Cardiac muscle cell (in vitro differentiated cells and primary cell): ENCODE data around the gene NR3C2. TPM values are rescaled to one million over a fixed set of nuclear protein-coding genes. Genes with fewer than 3 reads are reported as not detected.
A peak's percentile ranks its signal among the peaks of the same experiment; 100 is the strongest.
"Not testable (repeated sequence)": the region's sequence is repeated elsewhere in the genome, so short reads cannot be mapped to it uniquely, and the experiment has no call there.

Experiments used
- DNase-seq, 2 donors: peaks; one replicate each; pipeline versions ENCODE4 v3.0.0 to v3.0.0-alpha.2; 2010 to 2017; ENCODE audit warnings: low read depth in 1 of 2, low spot score in 1 of 2
- H3K27ac ChIP-seq: fragments of 200-600 bp; sonication (generic); 2 replicates; pipeline ENCODE4 v1.5.1; 2016
- H3K27me3 ChIP-seq: fragments of 200-600 bp; sonication (generic); 2 replicates; pipeline ENCODE4 v1.6.0; 2016; ENCODE audit warnings: control low read depth
- H3K36me3 ChIP-seq: fragments of 200-600 bp; sonication (generic); 2 replicates; pipeline ENCODE4 v1.5.1; 2016; ENCODE audit warnings: control low read depth
- H3K4me1 ChIP-seq: fragments of 200-600 bp; sonication (generic); 2 replicates; pipeline ENCODE4 v1.8.1; 2017; ENCODE audit warnings: low read depth, mild to moderate bottlenecking, mixed run types
- H3K4me3 ChIP-seq: fragments of 200-600 bp; sonication (generic); 2 replicates; pipeline ENCODE4 v1.5.1; 2016; ENCODE audit warnings: mild to moderate bottlenecking
- H3K9me3 ChIP-seq: fragments of 200-600 bp; sonication (generic); 2 replicates; pipeline ENCODE4 v1.5.1; 2017; ENCODE audit warnings: low read depth, mild to moderate bottlenecking, control low read depth
- CTCF ChIP-seq: IDR thresholded peaks from 2 replicates; pipeline ENCODE4 v1.5.1; 2012; ENCODE audit warnings: low read depth, mild to moderate bottlenecking, low read length
- polyA plus RNA-seq: library from polyadenylated mRNA; unstranded; fragments of >200 nt; fragmentation: Nextera tagmentation; extraction: Ambion mirVana; gene quantifications from 2 replicates; pipeline ENCODE4 v1.2.1, GENCODE V29; 2016
- total RNA-seq: library from RNA; depleted of rRNA; stranded (reverse); fragments of >200 nt; gene quantifications from 2 replicates; pipeline ENCODE4 v1.2.3, GENCODE V29; 2016

NR3C2 gene
- total and polyA plus RNA-seq, 2 experiments from 2014 or later, result 0.43 to 2.5 TPM

GRCh38 chr4:148089624-148090023, 352.6 kb downstream of the NR3C2 start:
- Histone ChIP-seq H3K27ac (no peak overlapping the region), H3K27me3 (no peaks in the 10 kb centered on the region), H3K4me1 (no peaks in the 10 kb centered on the region), H3K4me3 (no peak overlapping the region), H3K9me3 (no peaks in the 10 kb centered on the region), H3K36me3 (no peaks in the 10 kb centered on the region)
- no peak for TF ChIP-seq CTCF
- no peak for DNase-seq

DNA sequence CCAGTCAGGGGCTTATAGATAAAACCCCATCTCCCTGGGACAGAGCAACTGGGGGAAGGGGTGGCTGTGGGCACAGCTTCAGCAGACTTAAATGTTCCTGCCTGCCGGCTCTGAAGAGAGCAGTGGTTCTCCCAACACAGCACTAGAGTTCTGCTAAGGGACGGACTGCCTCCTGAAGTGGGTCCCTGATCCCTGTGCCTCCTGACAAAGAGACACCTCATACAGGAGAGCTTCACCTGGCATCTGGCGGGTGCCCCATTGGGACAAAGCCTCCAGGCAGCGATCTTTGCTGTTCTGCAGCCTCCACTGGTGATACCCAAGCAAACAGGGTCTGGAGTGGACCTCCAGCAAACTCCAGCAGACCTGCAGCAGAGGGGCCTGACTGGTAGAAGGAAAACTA, 359.1 kb downstream of the NR3C2 start:
- not testable (repeated sequence) for H3K27me3 ChIP-seq, H3K27ac ChIP-seq, H3K36me3 ChIP-seq

DNA sequence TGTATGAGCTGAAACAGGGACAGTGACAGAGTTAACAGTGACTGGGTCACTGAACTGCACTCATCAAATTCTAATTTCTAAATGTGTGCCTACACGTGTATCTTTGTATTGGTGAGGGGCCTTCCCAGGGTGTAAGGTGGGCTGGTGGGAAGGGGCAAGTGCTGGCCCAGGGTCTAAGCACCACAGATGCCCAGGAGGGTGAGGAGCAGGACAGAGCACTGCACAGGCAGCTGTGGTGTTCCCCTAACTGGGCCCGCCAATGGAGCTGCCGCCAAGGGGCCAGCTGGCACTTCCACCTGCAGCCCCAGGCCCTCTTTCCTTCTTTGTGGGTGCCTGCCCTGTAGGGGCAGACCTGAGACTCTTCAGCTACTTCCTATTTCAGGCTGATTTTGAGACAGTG, 360.5 kb downstream of the NR3C2 start:
- Histone ChIP-seq H3K27me3 (no peaks in the 10 kb centered on the region), H3K9me3 (no peaks in the 10 kb centered on the region), H3K27ac (no peak overlapping the region), H3K36me3 (no peaks in the 10 kb centered on the region), H3K4me1 (no peaks in the 10 kb centered on the region), H3K4me3 (no peak overlapping the region)
- TF ChIP-seq CTCF, result no peak
- DNase-seq, result no peak

More for the DNA sequence above, 359.1 kb downstream of the NR3C2 start:
- not testable (repeated sequence) for H3K9me3 ChIP-seq, H3K4me3 ChIP-seq, H3K4me1 ChIP-seq, DNase-seq

DNA sequence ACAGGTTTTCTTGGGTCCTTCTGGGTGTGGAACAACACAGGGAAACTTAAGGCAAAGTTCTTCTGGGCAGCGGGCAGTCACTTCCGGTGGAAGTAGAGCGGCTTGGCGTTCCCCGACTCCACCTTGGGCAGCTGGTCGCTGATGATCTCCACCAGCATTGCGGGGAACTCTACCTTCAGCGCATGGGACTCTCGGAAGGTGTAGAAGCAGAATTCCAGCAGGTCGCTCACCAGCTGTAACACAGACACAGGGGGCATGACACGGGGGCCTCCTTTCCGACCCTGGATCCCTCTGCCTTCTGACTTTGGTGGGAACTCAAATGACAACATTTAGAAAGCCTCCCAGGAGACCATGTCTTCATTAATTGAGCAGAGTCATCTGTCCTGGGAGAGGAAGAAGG, 360.9 kb downstream of the NR3C2 start:
- TF ChIP-seq CTCF, result no peak

DNA sequence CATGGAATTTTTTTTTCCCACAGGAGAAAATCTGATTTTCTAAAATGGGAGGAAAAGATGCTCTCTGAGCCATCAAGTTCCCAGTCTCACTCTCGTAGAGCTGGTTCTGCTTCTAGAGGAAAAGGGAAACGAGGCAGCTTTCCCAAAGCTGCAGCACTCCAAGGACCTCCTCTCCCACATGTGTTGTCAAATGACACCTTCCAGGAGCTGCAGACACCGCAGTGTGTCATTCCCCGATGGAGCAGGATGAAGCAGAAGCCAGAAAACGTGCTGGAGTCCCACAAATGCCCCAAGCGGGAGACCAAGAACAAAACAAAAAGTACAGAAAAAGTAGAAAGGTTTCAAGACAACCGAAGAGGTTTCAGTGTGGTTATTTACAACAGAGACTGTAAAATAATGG, 362.3 kb downstream of the NR3C2 start:
- Histone ChIP-seq H3K27me3 (no peaks in the 10 kb centered on the region), H3K9me3 (no peaks in the 10 kb centered on the region), H3K27ac (no peak overlapping the region), H3K36me3 (no peaks in the 10 kb centered on the region), H3K4me3 (no peak overlapping the region), H3K4me1 (no peaks in the 10 kb centered on the region)
- no peak for DNase-seq
- no peak for TF ChIP-seq CTCF

More for the DNA sequence above, 360.9 kb downstream of the NR3C2 start:
- Histone ChIP-seq H3K4me1 (no peaks in the 10 kb centered on the region), H3K36me3 (no peaks in the 10 kb centered on the region), H3K9me3 (no peaks in the 10 kb centered on the region), H3K27me3 (no peaks in the 10 kb centered on the region), H3K27ac (no peak overlapping the region), H3K4me3 (no peak overlapping the region)
- no peak for DNase-seq

DNA sequence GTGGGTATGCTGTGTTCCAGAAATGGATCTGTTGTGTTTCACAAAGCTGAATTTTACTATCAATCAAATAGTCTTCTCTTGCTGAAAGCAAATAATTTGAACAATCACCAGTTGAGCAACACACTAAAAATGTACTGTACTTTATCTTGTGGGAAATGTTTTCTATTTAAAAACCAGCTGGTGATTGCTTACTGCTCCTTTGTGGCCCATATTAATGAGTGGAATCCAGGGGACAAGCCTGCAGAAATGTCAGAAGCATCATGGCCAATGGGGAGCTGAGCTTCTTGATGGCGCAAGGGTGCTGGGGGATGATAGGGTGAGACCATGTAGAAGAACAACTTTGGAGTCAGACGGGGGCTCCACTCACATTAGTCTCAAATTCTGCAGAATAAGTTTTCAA, 364.2 kb downstream of the NR3C2 start:
- no peaks in the 10 kb centered on the region for H3K9me3 ChIP-seq
- no peaks in the 10 kb centered on the region for H3K36me3 ChIP-seq
- no peak for TF ChIP-seq CTCF
- no peak overlapping the region for H3K4me3 ChIP-seq
- DNase-seq, result peak in 1 of 2 donors; percentile 15
- no peak overlapping the region for H3K27ac ChIP-seq
- no peaks in the 10 kb centered on the region for H3K4me1 ChIP-seq
- no peaks in the 10 kb centered on the region for H3K27me3 ChIP-seq
